BE2C (cell line): ENCODE results near the gene CRIP2.

Experiments
- DNase-seq: peaks from one replicate; pipeline ENCODE4 v3.0.0-alpha.2; 2020
- H3K27me3 ChIP-seq: fragments of 250-450 bp; sonication (Bioruptor Pico); 2 replicates; pipeline ENCODE4 v1.5.1; 2020; ENCODE audit warnings: mild to moderate bottlenecking
- H3K36me3 ChIP-seq: fragments of 250-450 bp; sonication (Bioruptor Pico); 2 replicates; pipeline ENCODE4 v1.5.1; 2020; ENCODE audit warnings: mild to moderate bottlenecking
- H3K4me1 ChIP-seq: fragments of 250-450 bp; sonication (Bioruptor Pico); 2 replicates; pipeline ENCODE4 v1.5.1; 2020
- H3K4me3 ChIP-seq: 2 replicates; pipeline ENCODE4 v1.5.1; 2011; ENCODE audit warnings: low read depth, low read length
- H3K9me3 ChIP-seq: fragments of 250-450 bp; sonication (Bioruptor Pico); 2 replicates; pipeline ENCODE4 v1.5.1; 2020
- CTCF ChIP-seq: IDR thresholded peaks from 2 replicates; pipeline ENCODE4 v1.5.1; 2012; ENCODE audit warnings: mild to moderate bottlenecking, low read depth, low read length

Gene CRIP2

DNA sequence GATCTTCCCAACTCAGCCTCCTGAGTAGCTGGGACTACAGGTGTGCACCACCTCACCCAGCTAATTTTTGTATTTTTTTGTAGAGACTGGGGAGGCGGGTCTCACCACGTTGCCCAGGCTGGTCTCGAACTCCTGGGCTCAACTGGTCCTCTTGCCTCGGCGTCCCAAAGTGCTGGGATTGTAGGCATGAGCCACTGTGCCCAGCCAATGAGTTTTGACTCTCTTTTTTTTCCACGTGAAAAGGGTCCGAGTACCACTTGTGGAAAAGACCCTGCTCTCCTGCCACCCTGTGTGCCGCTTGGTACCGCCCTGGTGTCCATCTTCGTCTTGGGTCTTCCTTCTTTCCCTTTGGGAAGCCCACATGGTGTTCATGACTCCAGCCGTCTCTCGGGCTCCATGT, 34.0 kb downstream of the CRIP2 start:
- Histone ChIP-seq H3K36me3 (no peaks in the 10 kb centered on the region), H3K9me3 (no peaks in the 10 kb centered on the region), H3K27me3 (peaks cover 35% of the 10 kb centered on the region), H3K4me3 (no peak overlapping the region), H3K4me1 (no peaks in the 10 kb centered on the region; the same call in 1 of the 2 replicates)
- no peak for DNase-seq
- no peak for TF ChIP-seq CTCF

GRCh38 chr14:105517096-105517495, 42.5 kb downstream of the CRIP2 start:
- Histone ChIP-seq H3K4me3 (no peak overlapping the region), H3K9me3 (peaks cover 6% of the 10 kb centered on the region), H3K4me1 (peaks cover 4% of the 10 kb centered on the region; the same call in 1 of the 2 replicates), H3K36me3 (no peaks in the 10 kb centered on the region), H3K27me3 (peaks cover 10% of the 10 kb centered on the region)
- no peak for DNase-seq
- TF ChIP-seq CTCF, result no peak

GRCh38 chr14:105519946-105520698, 45.5 kb downstream of the CRIP2 start:
- no peaks in the 10 kb centered on the region for H3K27me3 ChIP-seq
- no peaks in the 10 kb centered on the region for H3K36me3 ChIP-seq
- DNase-seq, result no peak
- H3K9me3 ChIP-seq, result peaks cover 6% of the 10 kb centered on the region
- no peak overlapping the region for H3K4me3 ChIP-seq
- peaks cover 4% of the 10 kb centered on the region; the same call in 1 of the 2 replicates for H3K4me1 ChIP-seq
- no peak for TF ChIP-seq CTCF

DNA sequence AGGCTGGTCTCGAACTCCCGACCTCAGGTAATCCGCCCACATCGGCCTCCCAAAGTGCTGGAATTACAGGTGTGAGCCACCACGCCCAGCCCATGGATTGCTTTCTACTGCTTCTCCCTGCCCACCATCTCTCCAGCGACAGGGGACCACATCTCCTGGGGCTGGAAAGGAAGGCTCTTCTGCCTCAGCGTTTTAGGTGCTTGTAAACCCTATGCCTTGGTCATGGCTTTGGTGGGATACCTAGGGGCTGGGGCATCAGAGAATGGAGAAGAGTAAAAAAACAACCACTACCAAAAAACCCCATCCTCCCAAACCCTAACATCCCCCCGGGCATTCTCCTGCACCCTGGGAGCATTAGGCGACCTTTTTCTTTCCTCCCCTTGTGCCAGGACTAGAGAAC, 50.7 kb downstream of the CRIP2 start:
- Histone ChIP-seq H3K4me1 (no peaks in the 10 kb centered on the region), H3K36me3 (no peaks in the 10 kb centered on the region; the same call in 1 of the 2 replicates), H3K9me3 (0 out of 2 replicates have a peak, but pooled peaks cover 2% of the 10 kb centered on the region), H3K4me3 (no peak overlapping the region), H3K27me3 (no peaks in the 10 kb centered on the region)
- TF ChIP-seq CTCF, result no peak
- no peak for DNase-seq

GRCh38 chr14:105525861-105526775, 51.5 kb downstream of the CRIP2 start, which contains the start of gene TMEM121:
Gene TMEM121 (plus strand): TSS chr14:105526583. CDS start chr14:105528835, 2,252 bp downstream.
- peak within 1 kb of the TSS; percentile 51 for H3K4me3 ChIP-seq
- H3K36me3 ChIP-seq, result no peaks in the 10 kb centered on the region; the same call in 1 of the 2 replicates
- H3K9me3 ChIP-seq, result 0 out of 2 replicates have a peak, but pooled peaks cover 2% of the 10 kb centered on the region
- no peaks in the 10 kb centered on the region for H3K4me1 ChIP-seq
- no peaks in the 10 kb centered on the region for H3K27me3 ChIP-seq
- no peak for TF ChIP-seq CTCF
- DNase-seq, result peak; percentile 55
